DOHH2 (cell line): ENCODE results near the gene KIF3C.

Experiments
- H3F3A ChIP-seq: fragments of 200-600 bp; sonication (generic), shearing (Covaris generic); 2 replicates; pipeline ENCODE4 v1.6.0; 2016; ENCODE audit warnings: antibody characterized with exemption, mild to moderate bottlenecking; ENCODE audit not compliant: control insufficient read depth, insufficient read depth
- H3K27ac ChIP-seq: fragments of 200-600 bp; sonication (generic); 2 replicates; pipeline ENCODE4 v1.5.1; 2014; ENCODE audit warnings: low read depth, mild to moderate bottlenecking, low read length, moderate library complexity
- H3K27me3 ChIP-seq: fragments of 200-600 bp; sonication (generic); 2 replicates; pipeline ENCODE4 v1.6.1; 2014; ENCODE audit warnings: mild to moderate bottlenecking, low read length, mixed read lengths; ENCODE audit not compliant: control insufficient read depth
- H3K36me3 ChIP-seq: fragments of 200-600 bp; sonication (generic); 2 replicates; pipeline ENCODE4 v1.6.1; 2014; ENCODE audit warnings: mild to moderate bottlenecking, low read length, moderate library complexity, mixed read lengths; ENCODE audit not compliant: control insufficient read depth
- H3K4me1 ChIP-seq: fragments of 200-600 bp; sonication (generic); 2 replicates; pipeline ENCODE4 v1.6.1; 2014; ENCODE audit warnings: mild to moderate bottlenecking, low read length, mixed read lengths; ENCODE audit not compliant: control insufficient read depth
- H3K4me2 ChIP-seq: fragments of 200-600 bp; sonication (generic); 2 replicates; pipeline ENCODE4 v1.6.0; 2014; ENCODE audit warnings: mild to moderate bottlenecking, low read length, moderate library complexity
- H3K4me3 ChIP-seq: fragments of 200-600 bp; sonication (generic); 2 replicates; pipeline ENCODE4 v1.5.1; 2014; ENCODE audit warnings: mild to moderate bottlenecking, low read length, mixed read lengths
- H3K79me2 ChIP-seq: fragments of 200-600 bp; sonication (generic); 2 replicates; pipeline ENCODE4 v1.6.1; 2014; ENCODE audit warnings: mild to moderate bottlenecking, low read length, mixed read lengths; ENCODE audit not compliant: control insufficient read depth
- H3K9me2 ChIP-seq: fragments of 200-600 bp; sonication (generic); replicated peaks from 2 replicates; pipeline ENCODE4 v1.6.1; 2014; ENCODE audit warnings: mild to moderate bottlenecking, low read length, mixed read lengths; ENCODE audit not compliant: control insufficient read depth
- H3K9me3 ChIP-seq: fragments of 200-600 bp; sonication (generic); 2 replicates; pipeline ENCODE4 v1.6.1; 2014; ENCODE audit warnings: antibody characterized with exemption, low read length, mixed read lengths; ENCODE audit not compliant: control insufficient read depth, insufficient read depth
- H4K20me1 ChIP-seq: fragments of 200-600 bp; sonication (generic); 2 replicates; pipeline ENCODE4 v1.6.0; 2014; ENCODE audit warnings: low read depth, mild to moderate bottlenecking, antibody characterized with exemption, low read length, moderate library complexity; ENCODE audit not compliant: control insufficient read depth, insufficient read depth
- CTCF ChIP-seq: fragments of 200-600 bp; sonication (generic); IDR thresholded peaks from one replicate; pipeline ENCODE4 v1.5.1; 2014; ENCODE audit warnings: antibody characterized with exemption, mild to moderate bottlenecking, low read depth, low read length; ENCODE audit not compliant: poor library complexity, severe bottlenecking
- EZH2phosphoT487 ChIP-seq: fragments of 200-600 bp; sonication (generic); IDR thresholded peaks from 2 replicates; pipeline ENCODE4 v1.6.1; 2017; ENCODE audit warnings: borderline replicate concordance, mild to moderate bottlenecking, antibody characterized with exemption, low read length, moderate library complexity, mixed read lengths

KIF3C gene

GRCh38 chr2:25972049-25972823 is 10.1 kb downstream of the KIF3C start:
- Histone ChIP-seq H4K20me1 (no peaks in the 10 kb centered on the region), H3K4me3 (no peak overlapping the region), H3F3A (no peaks in the 10 kb centered on the region), H3K27me3 (no peaks in the 10 kb centered on the region), H3K36me3 (no peaks in the 10 kb centered on the region), H3K9me2 (no peaks in the 10 kb centered on the region), H3K9me3 (no peaks in the 10 kb centered on the region), H3K4me2 (no peak overlapping the region), H3K79me2 (no peaks in the 10 kb centered on the region), H3K27ac (no peak overlapping the region), H3K4me1 (no peaks in the 10 kb centered on the region)
- TF ChIP-seq CTCF, result no peak
- TF ChIP-seq EZH2phosphoT487, result no peak

- Histone ChIP-seq H3K27me3 (no peaks in the 10 kb centered on the region), H3K4me3 (no peak overlapping the region), H3K79me2 (no peaks in the 10 kb centered on the region), H3F3A (no peaks in the 10 kb centered on the region), H3K9me2 (no peaks in the 10 kb centered on the region), H3K9me3 (no peaks in the 10 kb centered on the region), H3K4me1 (no peaks in the 10 kb centered on the region), H3K36me3 (no peaks in the 10 kb centered on the region), H3K4me2 (no peak overlapping the region), H3K27ac (no peak overlapping the region), H4K20me1 (no peaks in the 10 kb centered on the region)
- no peak for TF ChIP-seq CTCF
Observed at GRCh38 chr2:25971596-25971995, 10.7 kb downstream of the KIF3C start.

GRCh38 chr2:25966531-25967270 is 15.6 kb downstream of the KIF3C start:
- Histone ChIP-seq H3K4me1 (no peaks in the 10 kb centered on the region), H3K4me3 (no peak overlapping the region), H3K4me2 (no peak overlapping the region), H3K27me3 (no peaks in the 10 kb centered on the region), H4K20me1 (no peaks in the 10 kb centered on the region), H3K9me3 (no peaks in the 10 kb centered on the region), H3K27ac (no peak overlapping the region), H3K79me2 (no peaks in the 10 kb centered on the region), H3K36me3 (no peaks in the 10 kb centered on the region), H3K9me2 (no peaks in the 10 kb centered on the region), H3F3A (no peaks in the 10 kb centered on the region)
- no peak for TF ChIP-seq CTCF
